ENCODE results near the gene CDH24. TPM values are rescaled to one million over a fixed set of nuclear protein-coding genes. Genes with fewer than 3 reads are reported as not detected.

CDH24 gene
- total and polyA plus RNA-seq, 10 of the 15 experiments (the other 5 are each of a cell fraction or from before 2014, with no cell fraction given): 0.10 to 1.5 (median 0.45) TPM; not detected in 2

DNA sequence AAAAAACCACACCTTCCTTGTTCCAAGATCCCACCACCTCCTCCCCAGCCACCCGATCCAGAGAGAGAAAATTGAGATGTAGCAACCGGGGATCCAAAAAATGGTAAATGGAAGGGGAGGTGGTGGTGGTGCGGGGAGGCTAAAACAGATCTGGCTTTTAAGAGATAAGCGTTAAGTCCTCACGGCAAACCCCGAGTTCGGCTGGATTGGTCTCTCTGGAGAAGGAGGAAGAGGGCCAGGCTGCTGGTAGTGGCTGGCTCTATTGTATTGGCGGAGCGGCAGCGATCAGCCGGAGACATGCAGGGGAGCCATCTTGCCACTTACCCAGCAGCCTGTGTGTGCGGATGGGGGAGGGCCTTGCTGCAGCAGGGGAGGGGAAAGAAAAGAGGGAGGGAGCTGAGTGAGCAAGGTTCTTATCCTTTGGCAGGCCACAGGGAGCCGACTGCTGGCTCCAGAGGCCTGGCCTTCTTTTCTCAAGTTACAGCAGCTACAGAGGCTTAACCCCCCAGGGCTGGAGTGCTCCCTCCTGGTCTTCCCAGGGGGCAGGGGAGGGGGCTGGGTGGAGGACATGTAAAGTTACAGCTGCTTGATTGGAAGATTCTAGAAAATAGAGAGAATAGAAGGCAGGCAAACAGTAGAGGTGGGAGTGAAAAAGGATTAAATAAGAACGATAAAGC is 14.1 kb upstream of the CDH24 start (continued):
- TF ChIP-seq BCLAF1 (IDR thresholded peaks at IDR 0.05): no peak
- 0 out of 2 replicates have a peak, but pooled peaks have one; percentile 28 for TF ChIP-seq TBL1XR1 (IDR thresholded peaks at IDR 0.05; ENCODE audit: low read depth, low read length)
- TF ChIP-seq TAF1 (IDR thresholded peaks at IDR 0.05; ENCODE audit: borderline replicate concordance, low read depth, low read length): peak; percentile 93
- no peak for TF ChIP-seq REST (IDR thresholded peaks at IDR 0.05; ENCODE audit: low read depth, low read length)
- TF ChIP-seq SUPT20H (IDR thresholded peaks at IDR 0.05; ENCODE audit: borderline replicate concordance, control insufficient read depth, low read depth, low read length): no peak
- TF ChIP-seq POLR2AphosphoS5 (IDR thresholded peaks at IDR 0.05; ENCODE audit: low read length): peak; percentile 92
- TF ChIP-seq LARP7 (IDR thresholded peaks at IDR 0.05): 0 out of 2 replicates have a peak, but pooled peaks have one; percentile 13
- TF ChIP-seq ZNF217 (IDR thresholded peaks at IDR 0.05): no peak
- TF ChIP-seq TCF7 (IDR thresholded peaks at IDR 0.05; ENCODE audit: borderline replicate concordance): no peak
- no peak for TF ChIP-seq RB1 (IDR thresholded peaks at IDR 0.05; ENCODE audit: borderline replicate concordance)
- TF ChIP-seq POLR2AphosphoS2 (IDR thresholded peaks at IDR 0.05; ENCODE audit: low read depth, low read length): peak; percentile 92
- no peak for TF ChIP-seq ELK1 (IDR thresholded peaks at IDR 0.05; ENCODE audit: low read depth, low read length)
- 0 out of 2 replicates have a peak, but pooled peaks have one; percentile 65 for TF ChIP-seq SMARCA5 (IDR thresholded peaks at IDR 0.05)
- TF ChIP-seq E2F4 (IDR thresholded peaks at IDR 0.05; ENCODE audit: low read depth, low read length): no peak
- peak; percentile 72; the same call in 1 of the 2 replicates for TF ChIP-seq NBN (IDR thresholded peaks at IDR 0.05)
- no peak for TF ChIP-seq NR2C2 (IDR thresholded peaks at IDR 0.05; ENCODE audit: borderline replicate concordance, control insufficient read depth, insufficient read length, low read depth)
- no peak for TF ChIP-seq IKZF2 (IDR thresholded peaks at IDR 0.05)
- no peak for TF ChIP-seq ZNF24 (IDR thresholded peaks at IDR 0.05)
- TF ChIP-seq JUND (IDR thresholded peaks at IDR 0.05; ENCODE audit: low read depth, low read length): no peak
